Measurements from ENCODE around the gene LMTK2.
A peak's percentile ranks its signal among the peaks of the same experiment; 100 is the strongest.

Gene LMTK2

GRCh38 chr7:98133181-98133580 is 26.5 kb downstream of the LMTK2 start:
- TF ChIP-seq POLR2AphosphoS5 (IDR thresholded peaks at IDR 0.05; ENCODE audit: low read depth, low read length) (no peak), SPI1 (IDR thresholded peaks at IDR 0.05; ENCODE audit: low read depth, low read length) (peak; percentile 89)
- DNase-seq (ENCODE audit: insufficient read length, low spot score) (peak; percentile 36), FAIRE-seq (peak; percentile 79)

GRCh38 chr7:98133621-98134303 is 27.1 kb downstream of the LMTK2 start:
- no peak for DNase-seq (ENCODE audit: insufficient read length, low spot score)
- no peak for FAIRE-seq
- TF ChIP-seq POLR2A (IDR thresholded peaks at IDR 0.05; ENCODE audit: low read depth, low read length) (no peak), POLR2AphosphoS5 (IDR thresholded peaks at IDR 0.05; ENCODE audit: low read depth, low read length) (no peak), POU2F2 (IDR thresholded peaks at IDR 0.05; ENCODE audit: low read depth, low read length) (no peak), SPI1 (IDR thresholded peaks at IDR 0.05; ENCODE audit: low read depth, low read length) (no peak), TAF1 (IDR thresholded peaks at IDR 0.05; ENCODE audit: low read depth, low read length) (no peak), PAX5 (IDR thresholded peaks at IDR 0.05; ENCODE audit: insufficient read depth, low read length, severe bottlenecking) (no peak)

- no peak for FAIRE-seq
- TF ChIP-seq POU2F2 (IDR thresholded peaks at IDR 0.05; ENCODE audit: low read depth, low read length), result no peak
- no peak for TF ChIP-seq SPI1 (IDR thresholded peaks at IDR 0.05; ENCODE audit: low read depth, low read length)
- TF ChIP-seq POLR2A (IDR thresholded peaks at IDR 0.05; ENCODE audit: low read depth, low read length), result no peak
- no peak for TF ChIP-seq PAX5 (IDR thresholded peaks at IDR 0.05; ENCODE audit: insufficient read depth, low read length, severe bottlenecking)
- TF ChIP-seq TAF1 (IDR thresholded peaks at IDR 0.05; ENCODE audit: low read depth, low read length), result no peak
- no peak for TF ChIP-seq POLR2AphosphoS5 (IDR thresholded peaks at IDR 0.05; ENCODE audit: low read depth, low read length)
- no peak for DNase-seq (ENCODE audit: insufficient read length, low spot score)
Observed at GRCh38 chr7:98134420-98135228, 28.0 kb downstream of the LMTK2 start.

GRCh38 chr7:98135984-98136383 is 29.3 kb downstream of the LMTK2 start:
- TF ChIP-seq PAX5 (IDR thresholded peaks at IDR 0.05; ENCODE audit: insufficient read depth, low read length, severe bottlenecking), result no peak
- TF ChIP-seq POLR2A (IDR thresholded peaks at IDR 0.05; ENCODE audit: low read depth, low read length), result no peak
- no peak for TF ChIP-seq SPI1 (IDR thresholded peaks at IDR 0.05; ENCODE audit: low read depth, low read length)
- no peak for TF ChIP-seq TAF1 (IDR thresholded peaks at IDR 0.05; ENCODE audit: low read depth, low read length)
- no peak for TF ChIP-seq POU2F2 (IDR thresholded peaks at IDR 0.05; ENCODE audit: low read depth, low read length)
- TF ChIP-seq POLR2AphosphoS5 (IDR thresholded peaks at IDR 0.05; ENCODE audit: low read depth, low read length), result no peak
- no peak for FAIRE-seq

DNA sequence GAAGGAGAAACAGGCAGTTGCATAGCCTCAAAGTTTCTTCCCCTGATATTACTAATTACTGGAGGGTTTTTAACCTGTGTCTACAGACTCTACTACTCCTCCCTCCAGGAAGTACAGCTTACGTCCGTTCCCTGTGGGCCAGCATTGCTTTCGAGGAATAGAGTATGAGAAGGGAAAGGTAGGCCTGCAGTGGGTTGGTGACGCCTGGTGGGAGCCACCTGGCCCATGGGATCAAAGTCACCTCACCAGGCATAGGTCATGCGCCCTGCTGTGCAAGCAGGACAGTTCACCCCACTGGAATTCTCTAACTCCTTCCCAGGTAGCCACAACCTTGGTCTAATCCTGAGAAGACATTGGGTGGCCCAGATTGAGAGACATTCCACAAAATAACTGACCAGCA is 29.8 kb downstream of the LMTK2 start:
- TF ChIP-seq POLR2AphosphoS5 (IDR thresholded peaks at IDR 0.05; ENCODE audit: low read depth, low read length), result no peak
- no peak for TF ChIP-seq POU2F2 (IDR thresholded peaks at IDR 0.05; ENCODE audit: low read depth, low read length)
- TF ChIP-seq SPI1 (IDR thresholded peaks at IDR 0.05; ENCODE audit: low read depth, low read length), result no peak
- TF ChIP-seq TAF1 (IDR thresholded peaks at IDR 0.05; ENCODE audit: low read depth, low read length), result no peak
- TF ChIP-seq POLR2A (IDR thresholded peaks at IDR 0.05; ENCODE audit: low read depth, low read length), result no peak
- TF ChIP-seq PAX5 (IDR thresholded peaks at IDR 0.05; ENCODE audit: insufficient read depth, low read length, severe bottlenecking), result no peak
- FAIRE-seq (no peak), DNase-seq (ENCODE audit: insufficient read length, low spot score) (no peak)

More at GRCh38 chr7:98135984-98136383, 29.3 kb downstream of the LMTK2 start:
- DNase-seq (ENCODE audit: insufficient read length, low spot score), result no peak

DNA sequence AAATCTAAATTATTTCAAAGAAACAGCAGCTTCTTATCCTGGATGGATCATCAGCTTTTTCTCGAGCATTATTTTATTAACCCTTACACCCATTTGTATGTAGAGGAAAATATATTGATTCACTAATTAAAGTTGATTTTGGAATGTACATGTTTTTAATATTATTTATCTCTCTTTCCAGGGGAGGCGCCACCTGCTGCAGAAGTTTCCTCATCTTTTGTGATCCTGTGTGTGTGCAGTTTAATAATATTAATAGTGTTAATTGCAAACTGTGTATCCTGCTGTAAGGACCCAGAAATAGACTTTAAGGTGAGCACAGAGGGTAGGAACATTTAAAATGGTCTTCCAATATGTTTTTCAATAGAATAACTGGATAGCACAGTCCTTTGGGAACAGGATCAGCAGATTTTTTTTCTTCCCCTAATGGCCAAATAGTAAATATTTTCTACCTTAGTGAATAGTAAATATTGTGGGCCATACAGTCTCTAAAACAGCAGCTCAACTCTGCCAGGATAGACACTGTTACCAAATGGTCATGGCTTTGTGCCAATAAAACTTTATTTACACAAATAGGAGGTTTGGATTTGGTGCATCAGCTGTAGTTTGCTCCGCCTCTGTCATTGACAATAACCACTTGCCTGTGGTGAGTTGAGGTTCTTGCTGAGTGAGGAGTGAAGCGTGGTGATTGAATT is 30.6 kb downstream of the LMTK2 start:
- no peak for FAIRE-seq
- no peak for DNase-seq (ENCODE audit: insufficient read length, low spot score)
- TF ChIP-seq PAX5 (IDR thresholded peaks at IDR 0.05; ENCODE audit: insufficient read depth, low read length, severe bottlenecking) (peak; percentile 50), SPI1 (IDR thresholded peaks at IDR 0.05; ENCODE audit: low read depth, low read length) (no peak)

- TF ChIP-seq PAX5 (IDR thresholded peaks at IDR 0.05; ENCODE audit: insufficient read depth, low read length, severe bottlenecking) (no peak), TAF1 (IDR thresholded peaks at IDR 0.05; ENCODE audit: low read depth, low read length) (no peak), POLR2AphosphoS5 (IDR thresholded peaks at IDR 0.05; ENCODE audit: low read depth, low read length) (no peak), POU2F2 (IDR thresholded peaks at IDR 0.05; ENCODE audit: low read depth, low read length) (no peak), SPI1 (IDR thresholded peaks at IDR 0.05; ENCODE audit: low read depth, low read length) (peak; percentile 69), POLR2A (IDR thresholded peaks at IDR 0.05; ENCODE audit: low read depth, low read length) (no peak)
- FAIRE-seq (peak; percentile 96), DNase-seq (ENCODE audit: insufficient read length, low spot score) (peak; percentile 44)
Observed at GRCh38 chr7:98137826-98138151, 31.1 kb downstream of the LMTK2 start.

GRCh38 chr7:98138672-98139071 is 32.0 kb downstream of the LMTK2 start:
- no peak for DNase-seq (ENCODE audit: insufficient read length, low spot score)
- FAIRE-seq, result no peak
- no peak for TF ChIP-seq POU2F2 (IDR thresholded peaks at IDR 0.05; ENCODE audit: low read depth, low read length)
- no peak for TF ChIP-seq SPI1 (IDR thresholded peaks at IDR 0.05; ENCODE audit: low read depth, low read length)
- no peak for TF ChIP-seq POLR2A (IDR thresholded peaks at IDR 0.05; ENCODE audit: low read depth, low read length)
- no peak for TF ChIP-seq POLR2AphosphoS5 (IDR thresholded peaks at IDR 0.05; ENCODE audit: low read depth, low read length)
- no peak for TF ChIP-seq TAF1 (IDR thresholded peaks at IDR 0.05; ENCODE audit: low read depth, low read length)
- no peak for TF ChIP-seq PAX5 (IDR thresholded peaks at IDR 0.05; ENCODE audit: insufficient read depth, low read length, severe bottlenecking)

GRCh38 chr7:98142658-98143057 is 36.0 kb downstream of the LMTK2 start:
- no peak for DNase-seq (ENCODE audit: insufficient read length, low spot score)
- TF ChIP-seq PAX5 (IDR thresholded peaks at IDR 0.05; ENCODE audit: insufficient read depth, low read length, severe bottlenecking), result no peak
- no peak for TF ChIP-seq POLR2AphosphoS5 (IDR thresholded peaks at IDR 0.05; ENCODE audit: low read depth, low read length)
- no peak for TF ChIP-seq POLR2A (IDR thresholded peaks at IDR 0.05; ENCODE audit: low read depth, low read length)
- no peak for FAIRE-seq
